ENCODE results near the gene RIC8B.

RIC8B gene

GRCh38 chr12:106902053-106902452 lies 127.6 kb downstream of the RIC8B start:
- Histone ChIP-seq H3K36me3 (ENCODE audit: insufficient read depth, low read length) (no peaks in the 10 kb centered on the region), H3K9me2 (ENCODE audit: low read depth, low read length) (no peaks in the 10 kb centered on the region), H4K20me1 (ENCODE audit: insufficient read depth, low read length) (no peaks in the 10 kb centered on the region), H3K9ac (ENCODE audit: low read length) (no peak overlapping the region), H3K4me1 (ENCODE audit: insufficient read depth, low read length, severe bottlenecking) (no peaks in the 10 kb centered on the region), H3K9me3 (ENCODE audit: low read length) (no peaks in the 10 kb centered on the region), H2AFZ (ENCODE audit: low read length) (no peak overlapping the region), H3F3A (ENCODE audit: insufficient read depth, low read length) (no peaks in the 10 kb centered on the region), H3K4me3 (ENCODE audit: low read depth, low read length, poor library complexity, severe bottlenecking) (no peak overlapping the region), H3K4me2 (ENCODE audit: low read length) (no peak overlapping the region), H3K27ac (ENCODE audit: low read depth, low read length, poor library complexity, severe bottlenecking) (no peak overlapping the region), H3K79me2 (ENCODE audit: insufficient read depth, low read length) (no peaks in the 10 kb centered on the region), H3K27me3 (ENCODE audit: insufficient read depth, low read length) (no peaks in the 10 kb centered on the region)
- TF ChIP-seq CTCF (IDR thresholded peaks at IDR 0.05; ENCODE audit: low read length) (no peak), EZH2 (IDR thresholded peaks at IDR 0.05; ENCODE audit: borderline replicate concordance, low read length) (no peak)

DNA sequence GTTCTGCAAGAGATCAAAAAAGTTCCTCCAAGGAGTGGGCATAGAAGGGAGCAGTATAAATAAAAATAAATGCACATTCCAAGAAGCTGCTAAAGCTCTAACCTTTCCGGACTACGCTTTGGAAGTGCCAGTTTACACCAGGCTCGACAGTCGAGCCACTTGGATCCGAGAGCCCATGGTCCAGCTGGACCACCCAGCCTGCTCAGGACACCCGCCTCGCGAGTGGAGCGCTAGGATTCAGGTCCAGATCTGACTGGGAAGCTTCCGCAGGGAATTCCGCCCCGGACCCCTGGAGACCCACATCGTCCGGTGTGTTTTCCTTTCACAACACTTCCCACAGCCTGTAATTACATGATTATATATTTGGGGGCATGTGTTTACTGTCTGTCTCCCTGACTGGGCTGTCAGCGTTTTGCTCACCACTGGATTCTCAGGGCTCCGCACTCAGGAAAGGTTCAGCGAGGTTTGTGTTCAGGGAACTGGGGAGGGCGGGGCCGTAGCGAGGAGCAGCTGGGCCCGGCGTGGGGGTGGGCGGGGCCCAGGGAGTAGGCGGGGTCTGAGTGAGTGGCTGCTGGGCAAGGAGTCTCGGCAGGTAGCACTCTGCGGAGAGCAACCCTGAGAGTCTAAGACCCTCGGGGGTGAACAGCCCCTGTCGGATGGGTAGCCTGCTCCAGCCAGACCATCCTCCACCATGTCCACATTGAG lies 128.9 kb downstream of the RIC8B start:
- no peak overlapping the region for H3K4me2 ChIP-seq (ENCODE audit: low read length)
- no peaks in the 10 kb centered on the region for H3K9me3 ChIP-seq (ENCODE audit: low read length)
- H3K4me3 ChIP-seq (ENCODE audit: low read depth, low read length, poor library complexity, severe bottlenecking): no peak overlapping the region
- H4K20me1 ChIP-seq (ENCODE audit: insufficient read depth, low read length): no peaks in the 10 kb centered on the region
- TF ChIP-seq EZH2 (IDR thresholded peaks at IDR 0.05; ENCODE audit: borderline replicate concordance, low read length) (no peak), CTCF (IDR thresholded peaks at IDR 0.05; ENCODE audit: low read length) (no peak)
- no peak overlapping the region for H3K27ac ChIP-seq (ENCODE audit: low read depth, low read length, poor library complexity, severe bottlenecking)
- H3K9ac ChIP-seq (ENCODE audit: low read length): no peak overlapping the region
- H3K79me2 ChIP-seq (ENCODE audit: insufficient read depth, low read length): no peaks in the 10 kb centered on the region
- H2AFZ ChIP-seq (ENCODE audit: low read length): no peak overlapping the region
- H3F3A ChIP-seq (ENCODE audit: insufficient read depth, low read length): no peaks in the 10 kb centered on the region
- no peaks in the 10 kb centered on the region for H3K9me2 ChIP-seq (ENCODE audit: low read depth, low read length)
- no peaks in the 10 kb centered on the region for H3K4me1 ChIP-seq (ENCODE audit: insufficient read depth, low read length, severe bottlenecking)
- no peaks in the 10 kb centered on the region for H3K27me3 ChIP-seq (ENCODE audit: insufficient read depth, low read length)
- H3K36me3 ChIP-seq (ENCODE audit: insufficient read depth, low read length): no peaks in the 10 kb centered on the region

GRCh38 chr12:106906715-106907114 lies 132.2 kb downstream of the RIC8B start:
- no peaks in the 10 kb centered on the region for H4K20me1 ChIP-seq (ENCODE audit: insufficient read depth, low read length)
- H3F3A ChIP-seq (ENCODE audit: insufficient read depth, low read length): no peaks in the 10 kb centered on the region
- peaks cover 4% of the 10 kb centered on the region for H3K4me1 ChIP-seq (ENCODE audit: insufficient read depth, low read length, severe bottlenecking)
- no peaks in the 10 kb centered on the region for H3K9me3 ChIP-seq (ENCODE audit: low read length)
- no peaks in the 10 kb centered on the region for H3K27me3 ChIP-seq (ENCODE audit: insufficient read depth, low read length)
- no peaks in the 10 kb centered on the region for H3K36me3 ChIP-seq (ENCODE audit: insufficient read depth, low read length)
- H3K27ac ChIP-seq (ENCODE audit: low read depth, low read length, poor library complexity, severe bottlenecking): no peak overlapping the region
- no peaks in the 10 kb centered on the region for H3K9me2 ChIP-seq (ENCODE audit: low read depth, low read length)
- no peak overlapping the region for H3K4me2 ChIP-seq (ENCODE audit: low read length)
- TF ChIP-seq CTCF (IDR thresholded peaks at IDR 0.05; ENCODE audit: low read length) (no peak), EZH2 (IDR thresholded peaks at IDR 0.05; ENCODE audit: borderline replicate concordance, low read length) (no peak)
- H3K79me2 ChIP-seq (ENCODE audit: insufficient read depth, low read length): no peaks in the 10 kb centered on the region
- no peak overlapping the region for H2AFZ ChIP-seq (ENCODE audit: low read length)
- H3K9ac ChIP-seq (ENCODE audit: low read length): no peak overlapping the region
- no peak overlapping the region for H3K4me3 ChIP-seq (ENCODE audit: low read depth, low read length, poor library complexity, severe bottlenecking)
